ENCODE data around the gene LIPA. TPM values are rescaled to one million over a fixed set of nuclear protein-coding genes. Genes with fewer than 3 reads are reported as not detected.

The LIPA gene
- total RNA-seq, 1 experiment from 2014 or later, result 45.2 TPM

DNA sequence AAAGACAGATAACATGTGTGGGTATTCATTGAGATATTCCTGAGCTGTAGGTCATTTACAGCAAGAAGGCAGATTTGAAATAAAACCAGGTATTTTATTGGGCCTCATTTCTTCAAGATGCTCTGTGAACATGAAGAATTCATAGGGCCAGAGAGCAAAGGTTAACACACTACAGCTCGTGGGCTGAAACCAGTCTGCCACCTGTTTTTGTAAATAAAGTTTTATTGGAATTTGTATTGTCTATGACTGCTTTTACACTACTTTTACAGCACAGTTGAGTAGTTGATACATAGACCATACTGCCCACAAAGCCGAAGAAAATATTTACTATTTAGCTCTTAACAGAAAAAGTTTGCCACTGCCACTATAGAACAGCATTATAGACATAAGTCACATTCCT lies 22.1 kb upstream of the LIPA start:
- H3K4me2 ChIP-seq, result no peak overlapping the region
- H3K4me3 ChIP-seq, result no peak overlapping the region
- DNase-seq, result no peak
- no peak for TF ChIP-seq CTCF (conservative IDR thresholded peaks at IDR 0.05)
- H4K20me1 ChIP-seq (ENCODE audit: insufficient read depth), result no peaks in the 10 kb centered on the region
- ChIA-PET POLR2A (ENCODE audit: unreplicated experiment) (no interaction called here), CTCF (no interaction called here)
- H3K27ac ChIP-seq, result no peak overlapping the region
- H3K4me1 ChIP-seq (replicated peaks; ENCODE audit: insufficient read depth), result peaks cover 57% of the 10 kb centered on the region
- intact Hi-C loops (cut with micrococcal nuclease; ENCODE audit: unreplicated experiment), result no loop called here
- no peak overlapping the region for H2AFZ ChIP-seq
- no TSS peak for BruUV-seq (replicated peaks)
- H3K9me2 ChIP-seq (ENCODE audit: insufficient read depth), result no peaks in the 10 kb centered on the region
- no peaks in the 10 kb centered on the region for H3K9me3 ChIP-seq (ENCODE audit: insufficient read depth, low read depth)
- no peaks in the 10 kb centered on the region for H3K36me3 ChIP-seq (ENCODE audit: low read depth)
- H3F3A ChIP-seq (ENCODE audit: insufficient read depth, low read depth), result peaks cover 21% of the 10 kb centered on the region
- H3K79me2 ChIP-seq (ENCODE audit: low read depth), result no peaks in the 10 kb centered on the region
- H3K27me3 ChIP-seq (ENCODE audit: insufficient read depth, low read depth), result no peaks in the 10 kb centered on the region

- no peaks in the 10 kb centered on the region for H3K36me3 ChIP-seq (ENCODE audit: low read depth)
- no peak overlapping the region for H2AFZ ChIP-seq
- H3K9me3 ChIP-seq (ENCODE audit: insufficient read depth, low read depth), result no peaks in the 10 kb centered on the region
- no peak overlapping the region for H3K27ac ChIP-seq
- POLR2A ChIA-PET (ENCODE audit: unreplicated experiment), result no interaction called here
- H3K9me2 ChIP-seq (ENCODE audit: insufficient read depth), result no peaks in the 10 kb centered on the region
- intact Hi-C loops (cut with micrococcal nuclease; ENCODE audit: unreplicated experiment), result no loop called here
- peak in 1 of 2 experiments; percentile 34 for DNase-seq
- CTCF ChIA-PET, result no interaction called here
- H3K27me3 ChIP-seq (ENCODE audit: insufficient read depth, low read depth), result no peaks in the 10 kb centered on the region
- H3K4me1 ChIP-seq (replicated peaks; ENCODE audit: insufficient read depth), result peaks cover 37% of the 10 kb centered on the region
- H3K4me2 ChIP-seq, result no peak overlapping the region
- no peak overlapping the region for H3K4me3 ChIP-seq
- TF ChIP-seq CTCF (conservative IDR thresholded peaks at IDR 0.05) (no peak), EZH2 (IDR thresholded peaks at IDR 0.05; ENCODE audit: low read depth) (no peak)
- BruUV-seq (replicated peaks), result no TSS peak
- peaks cover 10% of the 10 kb centered on the region; the same call in 1 of the 2 replicates for H3F3A ChIP-seq (ENCODE audit: insufficient read depth, low read depth)
- no peaks in the 10 kb centered on the region for H4K20me1 ChIP-seq (ENCODE audit: insufficient read depth)
- H3K79me2 ChIP-seq (ENCODE audit: low read depth), result no peaks in the 10 kb centered on the region
These were observed 20.0 kb upstream of the LIPA start for GRCh38 chr10:89271532-89271931.

- ChIA-PET POLR2A (ENCODE audit: unreplicated experiment) (no interaction called here), CTCF (no interaction called here)
- H2AFZ ChIP-seq, result no peak overlapping the region
- peak overlapping the region; percentile 19; the same call in 1 of the 2 replicates for H3K4me2 ChIP-seq
- H3K9me3 ChIP-seq (ENCODE audit: insufficient read depth, low read depth), result no peaks in the 10 kb centered on the region
- intact Hi-C loops (cut with micrococcal nuclease; ENCODE audit: unreplicated experiment), result no loop called here
- H3K79me2 ChIP-seq (ENCODE audit: low read depth), result no peaks in the 10 kb centered on the region
- no peaks in the 10 kb centered on the region for H3K9me2 ChIP-seq (ENCODE audit: insufficient read depth)
- H3F3A ChIP-seq (ENCODE audit: insufficient read depth, low read depth), result peaks cover 1% of the 10 kb centered on the region; the same call in 1 of the 2 replicates
- H3K36me3 ChIP-seq (ENCODE audit: low read depth), result no peaks in the 10 kb centered on the region
- H4K20me1 ChIP-seq (ENCODE audit: insufficient read depth), result no peaks in the 10 kb centered on the region
- DNase-seq, result no peak
- TF ChIP-seq EZH2 (IDR thresholded peaks at IDR 0.05; ENCODE audit: low read depth) (no peak), CTCF (conservative IDR thresholded peaks at IDR 0.05) (no peak)
- no TSS peak for BruUV-seq (replicated peaks)
- peaks cover 24% of the 10 kb centered on the region for H3K4me1 ChIP-seq (replicated peaks; ENCODE audit: insufficient read depth)
- no peak overlapping the region for H3K4me3 ChIP-seq
- no peaks in the 10 kb centered on the region for H3K27me3 ChIP-seq (ENCODE audit: insufficient read depth, low read depth)
- no peak overlapping the region for H3K27ac ChIP-seq
These were observed 18.5 kb upstream of the LIPA start for GRCh38 chr10:89270153-89270483.
